Left ventricle myocardium inferior (tissue), 1 donor: ENCODE data around the gene RIPPLY3. TPM values are rescaled to one million over a fixed set of nuclear protein-coding genes. Genes with fewer than 3 reads are reported as not detected.

ENCODE experiments used
- DNase-seq: peaks from one replicate; pipeline ENCODE4 v3.0.0-alpha.2; 2020
- H3K27ac ChIP-seq: fragments of 200-600 bp; replicated peaks from 2 replicates; pipeline ENCODE4 v1.8.0; 2021
- H3K27me3 ChIP-seq: fragments of 200-600 bp; 2 replicates; pipeline ENCODE4 v1.8.0; 2021; ENCODE audit warnings: low read depth
- H3K36me3 ChIP-seq: fragments of 200-600 bp; 2 replicates; pipeline ENCODE4 v1.8.0; 2021
- H3K4me1 ChIP-seq: fragments of 200-600 bp; 2 replicates; pipeline ENCODE4 v1.8.0; 2021
- H3K4me3 ChIP-seq: fragments of 200-600 bp; 2 replicates; pipeline ENCODE4 v1.8.0; 2021; ENCODE audit warnings: mild to moderate bottlenecking, moderate library complexity
- H3K9me3 ChIP-seq: fragments of 200-600 bp; replicated peaks from 2 replicates; pipeline ENCODE4 v1.8.0; 2021
- intact Hi-C: fragments of 100-400 bp; cut with micrococcal nuclease; formaldehyde crosslinking; loops from one replicate; pipeline ENCODE4 v1.11.0; 2022
- total RNA-seq: library from RNA; stranded (reverse); fragmentation: NEBNext Ultra II Directional; extraction: Animal tissue kit (Norgen Biotek cat#: 25700); gene quantifications from one replicate; pipeline ENCODE4 v1.2.1, GENCODE V29; 2021
- TF ChIP-seq, protein P1 (sequence below): fragments of 200-600 bp; IDR thresholded peaks from 2 replicates; pipeline ENCODE4 v1.8.0; 2021; ENCODE audit warnings: antibody characterized with exemption, mild to moderate bottlenecking, borderline replicate concordance
- donor health status: DM: no; HTN: yes; CAD: no; lungs with severe emphysema.

RIPPLY3 gene
- total RNA-seq, 1 donor from 2014 or later: not detected

DNA sequence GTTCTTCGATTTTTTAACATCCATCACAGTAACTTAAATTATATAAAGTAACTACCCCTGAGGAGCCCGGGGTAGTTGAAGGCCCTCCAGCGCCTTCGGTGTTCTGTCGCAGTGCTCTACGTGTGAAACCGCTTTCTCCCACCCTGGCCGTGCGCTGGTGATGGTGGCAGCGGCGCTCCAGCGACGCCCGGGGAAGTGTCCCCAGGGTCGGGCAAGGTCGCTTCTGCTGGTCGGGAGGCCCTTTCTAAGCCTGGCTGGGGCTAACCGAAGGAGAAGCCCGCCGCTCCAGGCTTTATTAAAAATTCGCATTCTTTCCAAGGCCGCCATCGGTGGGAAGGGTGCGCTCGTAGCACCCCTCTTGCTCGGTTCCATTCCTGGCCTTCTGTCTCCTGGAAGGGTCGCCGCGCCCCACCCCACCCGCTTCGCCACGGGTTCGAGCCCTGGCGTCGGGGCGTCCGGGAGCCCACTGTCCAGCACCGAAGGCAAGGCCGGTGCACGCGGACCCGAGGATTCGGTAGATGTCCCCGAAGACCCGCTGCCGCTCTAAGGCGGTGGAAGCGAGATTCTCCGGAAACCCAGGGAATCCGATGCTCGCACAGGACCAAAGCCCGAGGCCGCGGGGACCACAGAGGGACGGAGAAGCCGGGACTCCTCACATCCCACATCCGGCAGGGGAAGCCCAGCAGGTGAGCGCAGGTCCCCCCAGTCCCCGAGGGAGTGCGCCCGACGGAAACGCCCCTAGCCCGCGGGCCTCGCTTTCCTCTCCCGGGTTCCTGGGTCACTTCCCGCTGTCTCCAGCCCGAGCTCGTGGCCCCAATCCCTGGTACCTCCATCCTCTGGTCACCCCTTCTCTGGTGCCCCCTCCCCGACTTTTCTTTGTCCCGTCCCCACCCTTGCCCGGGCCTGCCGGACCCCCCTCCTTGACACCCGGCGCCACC, 685 bp upstream of the RIPPLY3 start:
- intact Hi-C loops: no loop called here
- Histone ChIP-seq H3K27ac (no peak overlapping the region), H3K4me3 (peak overlapping the region; percentile 65), H3K27me3 (peaks cover 61% of the 10 kb centered on the region), H3K4me1 (peaks cover 28% of the 10 kb centered on the region), H3K9me3 (no peaks in the 10 kb centered on the region), H3K36me3 (no peaks in the 10 kb centered on the region)
- DNase-seq: no peak
- TF ChIP-seq, protein P1, sequence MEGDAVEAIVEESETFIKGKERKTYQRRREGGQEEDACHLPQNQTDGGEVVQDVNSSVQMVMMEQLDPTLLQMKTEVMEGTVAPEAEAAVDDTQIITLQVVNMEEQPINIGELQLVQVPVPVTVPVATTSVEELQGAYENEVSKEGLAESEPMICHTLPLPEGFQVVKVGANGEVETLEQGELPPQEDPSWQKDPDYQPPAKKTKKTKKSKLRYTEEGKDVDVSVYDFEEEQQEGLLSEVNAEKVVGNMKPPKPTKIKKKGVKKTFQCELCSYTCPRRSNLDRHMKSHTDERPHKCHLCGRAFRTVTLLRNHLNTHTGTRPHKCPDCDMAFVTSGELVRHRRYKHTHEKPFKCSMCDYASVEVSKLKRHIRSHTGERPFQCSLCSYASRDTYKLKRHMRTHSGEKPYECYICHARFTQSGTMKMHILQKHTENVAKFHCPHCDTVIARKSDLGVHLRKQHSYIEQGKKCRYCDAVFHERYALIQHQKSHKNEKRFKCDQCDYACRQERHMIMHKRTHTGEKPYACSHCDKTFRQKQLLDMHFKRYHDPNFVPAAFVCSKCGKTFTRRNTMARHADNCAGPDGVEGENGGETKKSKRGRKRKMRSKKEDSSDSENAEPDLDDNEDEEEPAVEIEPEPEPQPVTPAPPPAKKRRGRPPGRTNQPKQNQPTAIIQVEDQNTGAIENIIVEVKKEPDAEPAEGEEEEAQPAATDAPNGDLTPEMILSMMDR: no peak

DNA sequence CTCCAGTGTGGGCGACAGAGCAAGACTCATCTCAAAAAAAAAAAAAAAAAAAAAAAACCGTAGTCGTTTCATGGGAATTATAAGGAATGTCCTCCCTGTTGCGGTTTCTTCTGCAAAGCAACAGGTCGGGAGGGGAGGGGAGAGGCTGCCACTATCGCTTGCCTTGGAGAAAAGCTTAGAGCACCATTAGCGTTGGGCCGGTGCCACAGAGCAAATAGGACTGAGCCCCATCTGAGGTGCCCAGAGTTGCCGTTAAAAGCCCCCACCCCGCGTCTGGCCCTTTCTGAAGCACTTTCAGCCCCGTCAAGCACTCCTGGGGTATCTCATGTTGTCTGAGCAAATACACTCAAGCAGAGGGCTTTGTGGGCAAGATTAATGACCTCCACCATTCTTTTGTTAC, 2.2 kb downstream of the RIPPLY3 start:
- TF ChIP-seq, protein P1: no peak
- intact Hi-C loops: no loop called here
- Histone ChIP-seq H3K27me3 (peaks cover 90% of the 10 kb centered on the region), H3K27ac (no peak overlapping the region), H3K4me1 (peaks cover 28% of the 10 kb centered on the region), H3K9me3 (no peaks in the 10 kb centered on the region), H3K4me3 (no peak overlapping the region), H3K36me3 (no peaks in the 10 kb centered on the region)
- DNase-seq: no peak

DNA sequence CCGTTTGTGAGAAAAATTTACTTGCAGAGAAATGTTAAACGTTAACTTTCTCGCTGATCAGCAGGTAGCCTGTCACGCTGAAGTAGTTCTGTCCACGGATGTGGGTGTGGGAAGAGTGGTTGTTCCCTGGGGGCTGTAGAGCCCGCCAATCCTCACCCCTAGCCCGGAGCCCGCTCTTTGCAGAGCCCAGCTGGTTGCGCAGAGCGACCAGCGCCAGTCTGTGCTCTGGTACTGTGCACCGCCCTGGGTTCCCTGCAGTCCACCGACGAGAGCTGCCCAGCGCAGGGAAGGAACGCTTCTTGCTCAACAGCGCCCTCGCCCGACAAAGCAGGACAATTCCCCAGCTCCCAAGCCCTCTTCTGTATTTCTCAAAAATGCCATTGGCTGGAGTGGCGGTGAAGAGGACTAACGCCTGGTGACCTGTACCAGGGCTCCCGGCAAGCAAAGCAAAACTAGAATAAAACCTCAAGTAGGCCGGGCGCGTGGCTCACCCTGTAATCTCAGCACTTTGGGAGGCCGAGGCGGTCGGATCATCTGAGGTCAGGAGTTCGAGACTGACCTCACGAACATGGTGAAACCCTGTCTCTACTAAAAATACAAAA, 3.3 kb downstream of the RIPPLY3 start:
- Histone ChIP-seq H3K4me1 (peaks cover 28% of the 10 kb centered on the region), H3K36me3 (no peaks in the 10 kb centered on the region), H3K27ac (no peak overlapping the region), H3K27me3 (peaks cover 97% of the 10 kb centered on the region), H3K4me3 (peak overlapping the region; percentile 44), H3K9me3 (no peaks in the 10 kb centered on the region)
- TF ChIP-seq, protein P1: peak; percentile 86
- DNase-seq: peak; percentile 75
- intact Hi-C loops: no loop called here

DNA sequence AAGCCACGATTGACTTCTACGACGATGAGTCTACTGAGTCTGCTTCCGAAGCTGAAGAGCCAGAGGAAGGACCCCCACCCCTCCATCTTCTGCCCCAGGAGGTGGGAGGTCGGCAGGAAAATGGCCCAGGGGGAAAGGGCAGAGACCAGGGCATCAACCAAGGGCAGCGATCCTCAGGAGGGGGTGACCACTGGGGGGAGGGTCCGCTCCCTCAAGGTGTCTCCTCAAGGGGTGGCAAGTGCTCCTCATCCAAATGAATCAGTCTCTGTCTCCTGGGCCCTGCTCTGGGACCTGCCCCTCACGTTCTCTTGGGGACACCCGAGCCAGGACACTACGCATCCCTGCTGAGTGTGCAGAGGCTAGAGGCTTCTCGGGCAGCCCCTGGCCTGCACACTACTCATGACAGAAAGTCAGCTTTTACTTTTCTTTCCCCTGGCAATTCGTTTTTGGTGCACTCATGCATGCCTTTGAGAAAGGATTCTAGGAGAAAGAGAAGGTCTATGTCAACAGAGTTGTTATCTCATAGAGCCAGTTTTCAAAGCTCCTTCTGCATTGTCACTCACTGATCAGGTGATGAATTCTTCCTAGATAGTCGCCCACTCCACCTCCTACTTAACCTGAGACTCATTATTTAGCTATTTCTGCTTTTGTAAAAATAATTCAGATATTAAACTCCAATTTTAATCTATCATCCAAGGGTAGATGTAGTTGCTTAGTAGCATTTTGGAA, 11.6 kb downstream of the RIPPLY3 start:
- Histone ChIP-seq H3K9me3 (no peaks in the 10 kb centered on the region), H3K36me3 (no peaks in the 10 kb centered on the region), H3K4me3 (no peak overlapping the region), H3K27me3 (peaks cover 46% of the 10 kb centered on the region), H3K27ac (no peak overlapping the region), H3K4me1 (no peaks in the 10 kb centered on the region)
- intact Hi-C loops: no loop called here
- TF ChIP-seq, protein P1: no peak
- DNase-seq: no peak

DNA sequence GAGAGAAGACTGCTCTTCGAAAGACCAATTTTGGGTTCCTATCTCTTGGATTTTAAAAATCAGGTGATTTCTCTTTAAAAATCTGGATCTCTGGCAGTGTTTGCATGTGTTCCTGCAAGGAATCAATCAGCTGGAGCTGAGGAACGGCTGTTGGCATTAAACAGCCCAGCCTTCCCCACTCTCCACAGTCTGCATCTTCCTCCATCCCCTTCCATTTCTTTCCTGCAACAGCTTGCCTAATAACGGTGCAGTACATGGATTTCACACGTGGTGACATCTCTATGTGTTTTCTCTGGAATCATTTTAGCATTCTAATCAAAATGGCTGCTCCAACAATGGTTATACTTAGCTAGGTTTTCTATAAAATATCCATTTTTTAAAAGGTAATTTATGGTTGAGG, 20.0 kb downstream of the RIPPLY3 start:
- TF ChIP-seq, protein P1: no peak
- Histone ChIP-seq H3K36me3 (no peaks in the 10 kb centered on the region), H3K9me3 (no peaks in the 10 kb centered on the region), H3K27ac (no peak overlapping the region), H3K4me3 (no peak overlapping the region), H3K27me3 (peaks cover 30% of the 10 kb centered on the region), H3K4me1 (no peaks in the 10 kb centered on the region)
- intact Hi-C loops: no loop called here
- DNase-seq: no peak
